ENCODE results near the gene GPR39. TPM values are rescaled to one million over a fixed set of nuclear protein-coding genes. Genes with fewer than 3 reads are reported as not detected.
"Not testable (repeated sequence)": the region's sequence is repeated elsewhere in the genome, so short reads cannot be mapped to it uniquely, and the experiment has no call there.

GPR39 gene
- 13.2 TPM for total RNA-seq

GRCh38 chr2:132416723-132417395, at the start of gene GPR39:
TSS of gene GPR39 (plus strand) at chr2:132416805.
- DNase-seq (ENCODE audit: low spot score): no peak

DNA sequence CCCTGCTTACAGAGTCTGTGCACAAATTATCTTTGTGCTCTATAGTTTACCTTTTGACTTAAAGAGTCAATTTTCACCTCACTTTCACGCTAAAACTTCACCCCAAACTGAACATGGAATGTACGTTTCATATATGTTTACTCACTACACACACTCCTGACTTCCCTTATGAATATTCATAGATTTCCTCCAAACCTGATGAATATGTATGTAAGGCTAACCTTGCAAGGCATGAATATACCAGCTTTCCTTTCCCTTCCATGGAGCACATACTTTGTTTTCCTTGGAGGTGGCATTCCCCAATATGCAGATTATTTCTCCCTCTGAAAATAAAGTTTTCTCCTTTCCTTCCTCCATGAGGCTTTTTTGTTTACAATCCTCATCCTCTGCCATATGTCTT, 48.4 kb upstream of the GPR39 start:
- no peak for DNase-seq (ENCODE audit: low spot score)

DNA sequence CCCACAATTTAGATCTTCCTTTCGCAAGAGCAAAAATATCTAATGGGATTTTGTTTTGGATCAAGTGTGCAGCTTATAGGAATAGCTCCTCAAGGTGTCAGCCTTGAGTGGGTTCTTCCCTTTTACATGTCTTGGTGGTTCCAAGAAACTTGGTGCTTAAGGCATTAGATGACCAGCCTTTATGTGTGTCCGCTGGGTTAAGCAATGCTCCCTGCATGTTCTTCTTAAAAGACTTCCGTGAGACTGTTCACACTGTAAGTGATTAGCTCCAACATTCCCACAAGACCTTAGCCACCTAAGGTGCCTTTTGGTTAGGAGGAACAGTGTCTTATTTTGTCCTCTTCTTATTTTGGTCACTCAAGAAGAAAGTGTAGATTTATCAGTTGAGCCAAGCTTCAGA, 44.3 kb upstream of the GPR39 start:
- DNase-seq (ENCODE audit: low spot score): no peak

- DNase-seq (ENCODE audit: low spot score): no peak
Measured at GRCh38 chr2:132373391-132374135, 43.0 kb upstream of the GPR39 start.

- DNase-seq (ENCODE audit: low spot score): no peak
Measured at GRCh38 chr2:132374151-132374550, 42.5 kb upstream of the GPR39 start.

GRCh38 chr2:132374551-132374950, 42.1 kb upstream of the GPR39 start:
- no peak for DNase-seq (ENCODE audit: low spot score)

DNA sequence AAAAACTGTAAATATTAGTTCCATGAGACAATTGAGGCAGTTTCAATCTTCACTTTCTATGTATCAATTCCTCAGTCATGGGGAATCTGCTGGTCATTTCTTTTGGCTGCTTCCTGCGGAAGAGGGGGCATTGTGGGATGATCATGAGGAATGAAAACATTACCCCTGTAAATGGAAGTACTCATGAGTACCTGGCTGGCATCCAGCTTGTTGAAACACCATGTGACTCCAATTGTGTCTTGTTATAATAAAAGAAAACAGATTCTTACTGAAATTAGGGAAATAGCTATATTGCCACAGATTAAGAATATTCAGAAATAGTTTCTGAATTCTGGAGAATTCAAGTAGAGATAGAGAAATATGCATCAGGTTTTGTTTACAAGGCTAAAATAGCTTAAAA, 41.6 kb upstream of the GPR39 start:
- no peak for DNase-seq (ENCODE audit: low spot score)

DNA sequence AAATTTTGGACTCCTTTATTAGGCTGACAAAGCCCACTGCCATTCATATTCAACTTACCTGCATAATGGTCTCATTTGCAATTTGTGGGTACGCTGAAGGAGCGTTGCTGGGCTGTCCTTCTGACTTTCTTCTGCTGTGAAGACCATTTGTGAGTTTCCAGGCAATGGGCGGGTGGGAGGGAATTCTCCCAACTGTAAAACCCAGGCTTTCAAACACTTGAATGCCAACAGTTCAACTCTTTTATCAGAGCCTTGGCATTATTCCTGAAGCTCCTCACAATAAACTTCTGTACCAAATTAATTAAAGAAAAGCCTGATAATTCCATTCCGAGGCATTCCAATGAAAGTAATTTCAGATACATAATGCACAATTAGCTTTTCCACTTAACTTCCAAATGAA, 35.2 kb upstream of the GPR39 start:
- no peak for DNase-seq (ENCODE audit: low spot score)

GRCh38 chr2:132383956-132384355, 32.6 kb upstream of the GPR39 start:
- DNase-seq (ENCODE audit: low spot score): no peak

- DNase-seq (ENCODE audit: low spot score): no peak
Measured at GRCh38 chr2:132384491-132385151, 32.0 kb upstream of the GPR39 start.

DNA sequence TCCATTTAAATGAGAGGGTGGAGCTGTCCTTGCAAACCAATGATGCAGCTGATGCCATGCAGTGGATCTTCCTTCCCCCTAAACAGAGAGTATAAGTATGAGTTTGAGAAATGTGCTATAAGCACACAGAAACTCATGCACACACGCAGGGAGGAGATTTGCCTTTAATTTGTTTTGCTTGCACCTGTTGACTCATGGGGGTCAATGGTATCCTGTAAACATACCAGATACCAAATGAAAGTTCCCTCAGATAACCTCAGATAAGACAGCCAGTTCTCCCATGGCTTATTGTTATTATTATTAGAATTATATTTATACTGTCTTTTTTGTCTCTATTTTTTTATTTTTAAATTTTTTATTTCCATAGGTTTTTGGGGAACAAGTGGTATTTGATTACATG, 29.5 kb upstream of the GPR39 start:
- no peak for DNase-seq (ENCODE audit: low spot score)

DNA sequence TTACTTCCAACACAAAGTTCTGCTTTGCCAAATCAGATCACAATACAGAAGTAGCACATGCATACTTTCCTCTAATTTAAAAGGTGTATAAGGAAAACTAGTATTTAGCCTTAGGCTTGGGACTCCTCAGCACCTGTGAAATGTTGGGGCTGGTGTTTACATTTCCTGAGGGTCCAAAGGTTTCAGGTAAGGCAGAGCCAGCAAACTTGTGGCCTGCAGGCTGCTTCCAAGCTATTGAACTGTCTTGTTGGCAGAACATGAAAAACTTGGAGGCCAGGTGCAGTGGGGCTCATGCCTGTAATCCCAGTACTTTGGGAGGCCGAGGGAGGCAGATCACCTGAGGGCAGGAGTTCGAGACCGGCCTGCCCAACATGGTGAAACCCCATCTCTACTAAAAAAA, 26.5 kb upstream of the GPR39 start:
- DNase-seq (ENCODE audit: low spot score): no peak

DNA sequence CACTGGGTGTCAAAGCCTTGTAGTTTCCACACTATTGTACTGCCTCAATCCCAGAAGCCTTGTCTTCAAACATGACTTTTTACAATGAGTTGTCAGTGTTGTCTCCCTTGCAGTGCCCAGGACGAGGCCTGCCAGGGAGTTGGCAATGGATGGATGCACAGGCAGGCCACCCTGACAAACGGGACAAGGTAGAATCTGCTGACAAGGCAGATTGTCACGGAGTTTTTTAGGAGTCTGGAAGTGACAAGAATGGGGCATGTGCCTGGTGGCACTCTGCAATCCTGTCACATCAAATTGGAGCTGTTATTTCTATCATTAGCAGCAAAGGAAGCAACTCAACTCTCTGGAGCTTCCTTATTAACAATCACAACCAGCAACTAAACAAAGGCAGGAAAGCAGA, 25.2 kb upstream of the GPR39 start:
- no peak for DNase-seq (ENCODE audit: low spot score)

- no peak for DNase-seq (ENCODE audit: low spot score)
Measured at GRCh38 chr2:132392221-132392620, 24.4 kb upstream of the GPR39 start.

GRCh38 chr2:132392879-132393278, 23.7 kb upstream of the GPR39 start:
- DNase-seq (ENCODE audit: low spot score): no peak

- not testable (repeated sequence) for DNase-seq (ENCODE audit: low spot score)
Measured at GRCh38 chr2:132397042-132397441, 19.6 kb upstream of the GPR39 start.

GRCh38 chr2:132400169-132400900, 16.3 kb upstream of the GPR39 start:
- no peak for DNase-seq (ENCODE audit: low spot score)

DNA sequence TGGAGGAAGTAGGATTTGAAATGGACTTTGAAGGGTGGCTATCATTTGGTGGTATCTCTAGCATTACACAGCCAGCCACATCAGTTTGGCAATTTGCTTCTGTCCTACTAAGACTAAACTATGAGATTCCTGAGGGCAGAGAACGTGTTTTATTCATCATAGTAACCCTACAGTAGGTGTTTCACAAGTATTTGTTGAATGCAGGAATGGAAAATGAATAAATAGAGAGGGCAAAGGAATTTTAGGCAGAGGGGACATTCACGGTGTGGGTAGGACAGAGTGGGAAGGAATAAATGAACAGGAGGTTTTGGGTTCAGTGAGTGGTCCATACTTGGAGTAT, 15.7 kb upstream of the GPR39 start:
- no peak for DNase-seq (ENCODE audit: low spot score)

DNA sequence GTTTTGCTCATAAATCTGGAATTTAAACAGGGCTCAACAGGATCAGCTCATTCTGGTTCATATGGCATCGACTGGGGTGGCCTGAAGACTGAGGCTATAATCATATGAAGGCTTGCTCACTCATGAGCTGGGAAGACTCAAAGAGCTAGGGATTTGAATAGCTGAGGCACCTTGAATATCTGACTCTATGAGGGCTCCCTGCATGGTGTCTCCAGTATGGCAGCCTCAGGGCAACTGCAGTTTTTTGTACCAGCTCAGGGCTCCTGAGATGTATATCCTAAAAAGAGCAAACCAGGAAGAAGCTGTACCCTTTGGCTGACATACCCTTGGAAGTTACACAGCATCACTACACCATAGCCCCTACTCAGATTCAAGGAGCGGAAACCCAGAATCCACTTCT, 15.3 kb upstream of the GPR39 start:
- DNase-seq (ENCODE audit: low spot score): no peak

- DNase-seq (ENCODE audit: low spot score): no peak
Measured at GRCh38 chr2:132403146-132403545, 13.5 kb upstream of the GPR39 start.

- DNase-seq (ENCODE audit: low spot score): no peak
Measured at GRCh38 chr2:132404056-132404455, 12.5 kb upstream of the GPR39 start.

DNA sequence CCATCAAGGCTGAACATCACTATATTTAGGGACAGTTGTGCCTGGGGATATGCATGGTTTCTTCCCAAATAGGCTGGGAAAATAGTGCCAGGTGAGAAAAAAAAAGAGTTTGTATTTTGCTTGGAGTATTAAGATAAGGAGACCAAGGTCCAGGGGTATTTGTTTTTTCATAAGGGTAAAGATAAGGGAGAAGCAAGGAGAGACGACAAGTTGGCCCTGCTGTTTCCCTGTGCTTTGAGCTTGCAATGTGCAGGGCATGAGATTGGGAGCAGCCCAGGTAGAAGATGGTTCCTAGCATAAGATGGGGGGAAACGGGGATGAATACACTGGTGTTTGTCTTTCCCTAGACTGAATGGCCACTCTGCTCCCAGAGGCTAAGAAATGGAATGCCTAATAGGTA, 8.8 kb upstream of the GPR39 start:
- DNase-seq (ENCODE audit: low spot score): no peak

DNA sequence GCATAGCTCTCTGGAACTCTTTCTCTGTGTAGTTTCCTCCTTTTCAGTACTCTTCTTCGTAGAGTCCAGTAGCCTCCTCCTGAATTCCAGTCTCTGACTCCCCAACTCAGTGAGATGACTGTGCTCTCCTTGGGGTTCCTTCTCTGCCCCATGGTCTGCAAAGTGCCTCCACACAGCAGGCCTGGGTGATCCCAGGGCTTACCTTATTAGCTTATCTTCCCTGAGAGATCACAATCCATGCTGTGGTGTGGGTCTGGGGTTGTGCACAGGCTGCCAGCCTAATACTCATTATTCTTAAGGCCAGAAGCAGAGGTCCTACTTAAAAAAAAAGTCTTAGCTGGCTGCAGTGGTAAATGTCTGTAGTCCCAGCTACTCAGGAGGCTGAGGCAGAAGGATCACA, 4.6 kb upstream of the GPR39 start:
- no peak for DNase-seq (ENCODE audit: low spot score)
